Peyer's patch (tissue), 4 donors: ENCODE results near the gene TAGLN2. TPM values are rescaled to one million over a fixed set of nuclear protein-coding genes. Genes with fewer than 3 reads are reported as not detected.
A peak's percentile ranks its signal among the peaks of the same experiment; 100 is the strongest.

ENCODE experiments used
- DNase-seq, 3 donors: peaks; one replicate each; pipeline ENCODE4 v3.0.0-alpha.2; 2017 to 2019
- H3K27ac ChIP-seq, 4 donors: fragments of 200-600 bp; sonication (generic); one replicate each; pipeline ENCODE4 v1.5.1; 2016 to 2019
- H3K27me3 ChIP-seq, 2 donors: fragments of 200-600 bp; sonication (generic); one replicate each; pipeline ENCODE4 v1.5.1; 2019
- H3K36me3 ChIP-seq, 3 donors: fragments of 200-600 bp; sonication (generic); one replicate each; pipeline ENCODE4 v1.5.1; 2016 to 2019
- H3K4me1 ChIP-seq, 4 donors: fragments of 200-600 bp; sonication (generic); one replicate each; pipeline ENCODE4 v1.5.1; 2016 to 2019
- H3K4me3 ChIP-seq, 4 donors: fragments of 200-600 bp; sonication (generic); 1 replicate in 3 of 4; 2 replicates in 1 of 4; pipeline ENCODE4 v1.5.1; 2016 to 2019; ENCODE audit warnings: mild to moderate bottlenecking in 1 of 4
- H3K9me3 ChIP-seq, 4 donors: fragments of 200-600 bp; sonication (generic); one replicate each; pipeline ENCODE4 v1.5.1; 2016 to 2019; ENCODE audit warnings: mild to moderate bottlenecking in 1 of 4
- CTCF ChIP-seq, 6 experiments: fragments of 450-650 bp in 4 of 6; fragments of 200-600 bp in 2 of 6; sonication (generic) in 1 of 6; IDR thresholded peaks; one replicate each; pipeline ENCODE4 v1.5.1; 2017 to 2019; ENCODE audit warnings: antibody characterized with exemption in 6 of 6, mild to moderate bottlenecking in 3 of 6, moderate library complexity in 1 of 6
- POLR2A ChIP-seq, 2 donors: fragments of 450-650 bp; IDR thresholded peaks; one replicate each; pipeline ENCODE4 v1.5.1; 2017; ENCODE audit warnings: antibody characterized with exemption in 2 of 2, mild to moderate bottlenecking in 2 of 2, moderate library complexity in 2 of 2
- total RNA-seq, 4 donors: library from RNA; depleted of rRNA; stranded (reverse); fragments of >200 nt; gene quantifications; one replicate each; pipeline ENCODE4 v1.1.0, GENCODE V29; 2016

The TAGLN2 gene
- total RNA-seq, 4 donors from 2014 or later = 120 to 304 (median 177) TPM

DNA sequence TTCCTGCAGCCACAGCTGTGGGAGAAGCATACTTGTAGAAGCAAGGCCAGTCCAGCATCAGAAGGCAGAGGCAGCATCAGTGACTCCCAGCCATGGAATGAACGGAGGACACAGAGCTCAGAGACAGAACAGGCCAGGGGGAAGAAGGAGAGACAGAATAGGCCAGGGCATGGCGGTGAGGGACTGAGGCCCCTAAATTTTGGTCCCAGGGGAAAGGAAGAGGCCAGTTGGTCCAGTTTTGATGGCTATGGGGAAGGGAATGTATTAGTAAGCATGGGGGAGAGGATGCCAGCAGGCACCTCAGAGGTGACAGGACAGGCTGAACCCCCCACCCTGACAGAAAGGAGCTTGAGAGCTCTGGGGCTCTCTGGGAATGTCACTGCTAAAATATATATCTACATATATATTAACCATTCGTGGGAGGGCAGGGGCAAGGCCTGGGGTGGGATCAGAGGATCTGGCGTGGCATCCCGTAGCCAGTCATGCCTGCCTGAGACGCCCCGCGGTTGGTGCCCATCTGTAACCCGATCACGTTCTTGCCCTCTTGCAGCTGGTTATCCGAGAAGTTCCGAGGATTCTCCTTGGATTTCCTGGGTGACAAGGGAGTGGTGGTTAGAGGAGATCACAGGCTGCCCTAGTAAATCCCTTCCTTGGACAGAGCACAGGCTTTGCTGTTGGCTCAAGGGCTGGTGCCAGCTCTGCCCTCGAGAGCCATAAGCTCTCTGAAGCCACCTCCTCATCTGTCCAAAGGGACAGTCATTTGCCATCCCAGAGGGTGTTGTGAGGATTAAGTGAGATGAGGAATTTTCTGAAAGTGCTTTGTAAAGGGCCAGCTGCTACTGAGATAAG lies 6.7 kb downstream of the TAGLN2 start:
- Histone ChIP-seq H3K9me3 (no peaks in the 10 kb centered on the region), H3K36me3 (peaks cover 0 to 40% (median 0%) of the 10 kb centered on the region in 3 donors), H3K27ac (peak overlapping the region in 2 of 4 donors; percentile 26 to 96), H3K4me1 (peaks cover 0 to 70% (median 14%) of the 10 kb centered on the region in 4 donors), H3K4me3 (no peak overlapping the region), H3K27me3 (no peaks in the 10 kb centered on the region)
- no peak for DNase-seq
- no peak for TF ChIP-seq CTCF (IDR thresholded peaks at IDR 0.05)
- no peak for TF ChIP-seq POLR2A (IDR thresholded peaks at IDR 0.05)

- Histone ChIP-seq H3K9me3 (no peaks in the 10 kb centered on the region), H3K4me1 (peaks cover 0 to 71% (median 11%) of the 10 kb centered on the region in 4 donors), H3K27ac (peak overlapping the region in 1 of 4 donors; percentile 26), H3K36me3 (peaks cover 0 to 40% (median 0%) of the 10 kb centered on the region in 3 donors), H3K4me3 (no peak overlapping the region), H3K27me3 (no peaks in the 10 kb centered on the region)
- no peak for DNase-seq
- TF ChIP-seq CTCF (IDR thresholded peaks at IDR 0.05) (no peak), POLR2A (IDR thresholded peaks at IDR 0.05) (no peak)
Measured at GRCh38 chr1:159917533-159918351, 7.6 kb downstream of the TAGLN2 start.

- Histone ChIP-seq H3K27me3 (no peaks in the 10 kb centered on the region), H3K27ac (peak overlapping the region in 2 of 4 donors; percentile 9 to 57), H3K4me1 (peaks cover 0 to 70% (median 7%) of the 10 kb centered on the region in 4 donors), H3K36me3 (peaks cover 0 to 40% (median 0%) of the 10 kb centered on the region in 3 donors), H3K4me3 (no peak overlapping the region), H3K9me3 (no peaks in the 10 kb centered on the region)
- no peak for DNase-seq
- TF ChIP-seq CTCF (IDR thresholded peaks at IDR 0.05) (no peak), POLR2A (IDR thresholded peaks at IDR 0.05) (no peak)
Measured at GRCh38 chr1:159916242-159917051, 8.9 kb downstream of the TAGLN2 start.

- Histone ChIP-seq H3K4me1 (peaks cover 4 to 73% (median 14%) of the 10 kb centered on the region in 4 donors), H3K36me3 (peaks cover 0 to 39% (median 0%) of the 10 kb centered on the region in 3 donors), H3K27ac (peak overlapping the region in 2 of 4 donors; percentile 9 to 57), H3K4me3 (no peak overlapping the region), H3K9me3 (no peaks in the 10 kb centered on the region), H3K27me3 (no peaks in the 10 kb centered on the region)
- TF ChIP-seq POLR2A (IDR thresholded peaks at IDR 0.05) = no peak
- TF ChIP-seq CTCF (IDR thresholded peaks at IDR 0.05) = no peak
- no peak for DNase-seq
Measured at GRCh38 chr1:159915571-159916241, 9.6 kb downstream of the TAGLN2 start.
